ENCODE measurements around the gene INHA. TPM values are rescaled to one million over a fixed set of nuclear protein-coding genes. Genes with fewer than 3 reads are reported as not detected.
A peak's percentile ranks its signal among the peaks of the same experiment; 100 is the strongest.

INHA gene
- total RNA-seq, 1 donor from 2014 or later = 2.4 TPM

- intact Hi-C loops (cut with micrococcal nuclease) = no loop called here
- peak overlapping the region; percentile 91 for H3K27ac ChIP-seq (replicated peaks)
- TF ChIP-seq, protein P1, sequence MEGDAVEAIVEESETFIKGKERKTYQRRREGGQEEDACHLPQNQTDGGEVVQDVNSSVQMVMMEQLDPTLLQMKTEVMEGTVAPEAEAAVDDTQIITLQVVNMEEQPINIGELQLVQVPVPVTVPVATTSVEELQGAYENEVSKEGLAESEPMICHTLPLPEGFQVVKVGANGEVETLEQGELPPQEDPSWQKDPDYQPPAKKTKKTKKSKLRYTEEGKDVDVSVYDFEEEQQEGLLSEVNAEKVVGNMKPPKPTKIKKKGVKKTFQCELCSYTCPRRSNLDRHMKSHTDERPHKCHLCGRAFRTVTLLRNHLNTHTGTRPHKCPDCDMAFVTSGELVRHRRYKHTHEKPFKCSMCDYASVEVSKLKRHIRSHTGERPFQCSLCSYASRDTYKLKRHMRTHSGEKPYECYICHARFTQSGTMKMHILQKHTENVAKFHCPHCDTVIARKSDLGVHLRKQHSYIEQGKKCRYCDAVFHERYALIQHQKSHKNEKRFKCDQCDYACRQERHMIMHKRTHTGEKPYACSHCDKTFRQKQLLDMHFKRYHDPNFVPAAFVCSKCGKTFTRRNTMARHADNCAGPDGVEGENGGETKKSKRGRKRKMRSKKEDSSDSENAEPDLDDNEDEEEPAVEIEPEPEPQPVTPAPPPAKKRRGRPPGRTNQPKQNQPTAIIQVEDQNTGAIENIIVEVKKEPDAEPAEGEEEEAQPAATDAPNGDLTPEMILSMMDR (IDR thresholded peaks at IDR 0.05; ENCODE audit: borderline replicate concordance) = no peak
- H3K9me3 ChIP-seq (replicated peaks) = no peaks in the 10 kb centered on the region
- H3K4me3 ChIP-seq = no peak overlapping the region
- H3K36me3 ChIP-seq = peaks cover 65% of the 10 kb centered on the region
- DNase-seq = no peak
- no peaks in the 10 kb centered on the region for H3K27me3 ChIP-seq (ENCODE audit: low read depth)
- peaks cover 36% of the 10 kb centered on the region for H3K4me1 ChIP-seq
Observed at GRCh38 chr2:219611306-219611705, 39.2 kb downstream of the INHA start.

DNA sequence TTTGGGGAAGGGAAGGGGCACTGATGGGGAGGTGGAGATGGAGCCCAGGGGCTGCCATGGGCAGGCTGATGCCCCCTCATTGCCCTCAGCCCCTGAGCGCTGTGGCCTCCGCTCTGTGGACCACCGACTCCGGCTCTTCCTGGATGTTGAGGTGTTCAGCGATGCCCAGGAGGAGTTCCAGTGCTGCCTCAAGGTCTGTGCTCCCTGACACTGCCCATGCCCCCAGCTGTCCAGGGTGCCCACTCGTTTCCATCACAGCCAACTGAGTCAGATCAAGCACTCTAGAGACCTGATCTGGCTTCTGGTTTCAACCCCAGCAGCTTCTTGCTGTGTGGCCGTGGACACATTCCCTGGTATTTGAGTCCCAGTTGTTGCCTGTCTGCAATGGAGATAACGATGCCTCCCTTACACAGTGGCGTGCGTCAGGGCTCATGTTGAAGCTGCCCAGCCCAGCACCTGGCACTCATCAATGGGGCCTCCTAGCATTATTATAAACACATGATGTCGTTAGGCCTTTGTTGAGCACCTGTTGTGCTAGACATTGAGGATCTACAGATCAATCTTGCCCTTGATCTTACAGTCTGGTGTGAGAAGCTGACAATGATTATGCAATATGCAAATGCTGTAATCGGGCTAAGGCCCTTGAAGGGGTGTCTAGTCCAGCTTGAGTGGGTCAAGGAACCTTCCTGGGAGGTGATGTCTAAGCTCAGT lies 39.9 kb downstream of the INHA start:
- Histone ChIP-seq H3K9me3 (replicated peaks) (no peaks in the 10 kb centered on the region), H3K27me3 (ENCODE audit: low read depth) (no peaks in the 10 kb centered on the region), H3K27ac (replicated peaks) (peak overlapping the region; percentile 30), H3K4me3 (no peak overlapping the region), H3K4me1 (peaks cover 41% of the 10 kb centered on the region), H3K36me3 (peaks cover 58% of the 10 kb centered on the region)
- intact Hi-C loops (cut with micrococcal nuclease) = no loop called here
- TF ChIP-seq, protein P1 (IDR thresholded peaks at IDR 0.05; ENCODE audit: borderline replicate concordance) = no peak
- no peak for DNase-seq

- peaks cover 48% of the 10 kb centered on the region for H3K4me1 ChIP-seq
- H3K27me3 ChIP-seq (ENCODE audit: low read depth) = no peaks in the 10 kb centered on the region
- intact Hi-C loops (cut with micrococcal nuclease) = no loop called here
- peaks cover 51% of the 10 kb centered on the region for H3K36me3 ChIP-seq
- no peaks in the 10 kb centered on the region for H3K9me3 ChIP-seq (replicated peaks)
- TF ChIP-seq, protein P1 (IDR thresholded peaks at IDR 0.05; ENCODE audit: borderline replicate concordance) = no peak
- no peak for DNase-seq
- H3K4me3 ChIP-seq = no peak overlapping the region
- no peak overlapping the region for H3K27ac ChIP-seq (replicated peaks)
Observed at GRCh38 chr2:219612577-219613286, 40.6 kb downstream of the INHA start.

GRCh38 chr2:219613461-219614070 lies 41.5 kb downstream of the INHA start:
- TF ChIP-seq, protein P1 (IDR thresholded peaks at IDR 0.05; ENCODE audit: borderline replicate concordance) = no peak
- peaks cover 44% of the 10 kb centered on the region for H3K36me3 ChIP-seq
- no peaks in the 10 kb centered on the region for H3K27me3 ChIP-seq (ENCODE audit: low read depth)
- no peak overlapping the region for H3K4me3 ChIP-seq
- intact Hi-C loops (cut with micrococcal nuclease) = no loop called here
- H3K4me1 ChIP-seq = peaks cover 57% of the 10 kb centered on the region
- H3K9me3 ChIP-seq (replicated peaks) = no peaks in the 10 kb centered on the region
- no peak overlapping the region for H3K27ac ChIP-seq (replicated peaks)
- no peak for DNase-seq

DNA sequence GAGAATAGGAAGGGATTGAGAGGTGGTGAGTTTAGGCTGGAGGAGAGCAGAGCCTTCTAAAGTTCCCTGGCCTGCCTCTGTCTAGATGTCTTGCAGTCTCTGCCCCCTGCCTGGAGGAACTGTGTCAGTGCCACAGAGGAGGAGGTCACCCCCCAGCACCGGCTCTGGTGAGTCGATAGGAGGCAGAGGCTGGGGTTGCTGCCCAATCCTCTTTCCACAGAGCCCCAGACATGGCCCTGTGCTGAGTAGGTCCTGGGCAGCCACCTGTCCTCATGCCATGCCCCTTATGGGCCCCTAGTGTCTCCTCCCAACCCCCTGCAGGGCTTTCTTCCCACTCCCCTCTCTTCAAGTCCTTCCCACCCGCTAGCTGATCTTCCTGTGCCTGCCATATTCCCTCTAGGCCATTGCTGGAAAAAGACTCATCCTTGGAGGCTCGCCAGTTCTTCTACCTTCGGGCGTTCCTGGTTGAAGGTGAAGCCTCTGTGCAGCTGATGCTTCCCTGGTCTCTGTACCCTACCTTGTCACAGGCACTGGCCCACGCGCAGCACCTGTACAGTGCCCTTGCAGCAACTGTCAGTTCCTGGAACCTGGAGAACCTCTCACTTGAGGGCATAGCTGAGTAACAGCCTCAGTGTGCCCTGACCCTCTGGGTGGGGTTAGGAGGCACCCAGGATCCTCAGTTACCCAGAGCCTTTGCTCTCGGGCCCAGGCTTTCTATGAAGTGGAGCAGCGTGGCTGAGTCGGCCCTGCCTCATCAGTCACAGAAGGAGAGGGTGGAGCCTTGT lies 42.2 kb downstream of the INHA start:
- no peak overlapping the region for H3K4me3 ChIP-seq
- intact Hi-C loops (cut with micrococcal nuclease) = no loop called here
- H3K9me3 ChIP-seq (replicated peaks) = no peaks in the 10 kb centered on the region
- no peak for DNase-seq
- peaks cover 37% of the 10 kb centered on the region for H3K36me3 ChIP-seq
- TF ChIP-seq, protein P1 (IDR thresholded peaks at IDR 0.05; ENCODE audit: borderline replicate concordance) = no peak
- H3K27me3 ChIP-seq (ENCODE audit: low read depth) = no peaks in the 10 kb centered on the region
- H3K27ac ChIP-seq (replicated peaks) = peak overlapping the region; percentile 87
- H3K4me1 ChIP-seq = peaks cover 55% of the 10 kb centered on the region
